ENCODE measurements around the gene NDUFS5.
A peak's percentile ranks its signal among the peaks of the same experiment; 100 is the strongest.

NDUFS5 gene

GRCh38 chr1:38992412-38993111 lies 33.6 kb upstream of the NDUFS5 start:
- H3K9me3 ChIP-seq (ENCODE audit: insufficient read depth, low read length), result no peaks in the 10 kb centered on the region

GRCh38 chr1:38994196-38994595 lies 32.0 kb upstream of the NDUFS5 start:
- H3K36me3 ChIP-seq (replicated peaks; ENCODE audit: low read depth, low read length), result peaks cover 26% of the 10 kb centered on the region
- no peak overlapping the region for H3K9ac ChIP-seq (ENCODE audit: low read length)
- H3K4me1 ChIP-seq (ENCODE audit: low read length), result peaks cover 15% of the 10 kb centered on the region
- H4K20me1 ChIP-seq (ENCODE audit: insufficient read depth, low read length), result peaks cover 59% of the 10 kb centered on the region
- no peaks in the 10 kb centered on the region for H3K27me3 ChIP-seq (ENCODE audit: low read depth, low read length)
- peaks cover 82% of the 10 kb centered on the region for H3K79me2 ChIP-seq (ENCODE audit: low read length)
- H3K9me3 ChIP-seq (ENCODE audit: insufficient read depth, low read length), result no peaks in the 10 kb centered on the region
- no peak overlapping the region for H3K4me2 ChIP-seq (ENCODE audit: low read length)
- H2AFZ ChIP-seq (ENCODE audit: low read depth, low read length), result no peak overlapping the region
- TF ChIP-seq CTCF (IDR thresholded peaks at IDR 0.05; ENCODE audit: low read depth, low read length) (no peak), EZH2phosphoT487 (IDR thresholded peaks at IDR 0.05; ENCODE audit: low read depth) (no peak)
- H3K27ac ChIP-seq (ENCODE audit: low read length), result no peak overlapping the region
- H3K4me3 ChIP-seq (ENCODE audit: low read length), result no peak overlapping the region

More at GRCh38 chr1:38992412-38993111, 33.6 kb upstream of the NDUFS5 start:
- Histone ChIP-seq H3K9ac (ENCODE audit: low read length) (peak overlapping the region; percentile 99), H4K20me1 (ENCODE audit: insufficient read depth, low read length) (peaks cover 46% of the 10 kb centered on the region), H3K27ac (ENCODE audit: low read length) (peak overlapping the region; percentile 90), H3K4me1 (ENCODE audit: low read length) (peaks cover 15% of the 10 kb centered on the region), H3K4me2 (ENCODE audit: low read length) (peak overlapping the region; percentile 81), H2AFZ (ENCODE audit: low read depth, low read length) (no peak overlapping the region), H3K4me3 (ENCODE audit: low read length) (peak overlapping the region; percentile 93), H3K36me3 (replicated peaks; ENCODE audit: low read depth, low read length) (peaks cover 21% of the 10 kb centered on the region), H3K27me3 (ENCODE audit: low read depth, low read length) (no peaks in the 10 kb centered on the region), H3K79me2 (ENCODE audit: low read length) (peaks cover 66% of the 10 kb centered on the region)
- no peak for TF ChIP-seq EZH2phosphoT487 (IDR thresholded peaks at IDR 0.05; ENCODE audit: low read depth)
- no peak for TF ChIP-seq CTCF (IDR thresholded peaks at IDR 0.05; ENCODE audit: low read depth, low read length)

GRCh38 chr1:38997034-38997900 lies 28.9 kb upstream of the NDUFS5 start:
- H3K9me3 ChIP-seq (ENCODE audit: insufficient read depth, low read length), result no peaks in the 10 kb centered on the region
- no peak overlapping the region for H2AFZ ChIP-seq (ENCODE audit: low read depth, low read length)
- no peak overlapping the region for H3K9ac ChIP-seq (ENCODE audit: low read length)
- no peak for TF ChIP-seq CTCF (IDR thresholded peaks at IDR 0.05; ENCODE audit: low read depth, low read length)
- TF ChIP-seq EZH2phosphoT487 (IDR thresholded peaks at IDR 0.05; ENCODE audit: low read depth), result no peak
- peaks cover 91% of the 10 kb centered on the region for H3K79me2 ChIP-seq (ENCODE audit: low read length)
- no peaks in the 10 kb centered on the region for H3K27me3 ChIP-seq (ENCODE audit: low read depth, low read length)
- no peak overlapping the region for H3K4me3 ChIP-seq (ENCODE audit: low read length)
- H3K4me1 ChIP-seq (ENCODE audit: low read length), result peaks cover 7% of the 10 kb centered on the region
- no peak overlapping the region for H3K4me2 ChIP-seq (ENCODE audit: low read length)
- no peak overlapping the region for H3K27ac ChIP-seq (ENCODE audit: low read length)
- peaks cover 68% of the 10 kb centered on the region for H4K20me1 ChIP-seq (ENCODE audit: insufficient read depth, low read length)
- peaks cover 39% of the 10 kb centered on the region for H3K36me3 ChIP-seq (replicated peaks; ENCODE audit: low read depth, low read length)

GRCh38 chr1:38997901-38998190 lies 28.3 kb upstream of the NDUFS5 start:
- Histone ChIP-seq H3K9me3 (ENCODE audit: insufficient read depth, low read length) (no peaks in the 10 kb centered on the region), H3K27me3 (ENCODE audit: low read depth, low read length) (no peaks in the 10 kb centered on the region), H3K4me2 (ENCODE audit: low read length) (no peak overlapping the region), H4K20me1 (ENCODE audit: insufficient read depth, low read length) (peaks cover 62% of the 10 kb centered on the region), H3K4me3 (ENCODE audit: low read length) (no peak overlapping the region), H3K9ac (ENCODE audit: low read length) (no peak overlapping the region), H3K27ac (ENCODE audit: low read length) (no peak overlapping the region), H2AFZ (ENCODE audit: low read depth, low read length) (no peak overlapping the region), H3K36me3 (replicated peaks; ENCODE audit: low read depth, low read length) (peaks cover 38% of the 10 kb centered on the region), H3K4me1 (ENCODE audit: low read length) (peaks cover 2% of the 10 kb centered on the region), H3K79me2 (ENCODE audit: low read length) (peaks cover 87% of the 10 kb centered on the region)
- TF ChIP-seq EZH2phosphoT487 (IDR thresholded peaks at IDR 0.05; ENCODE audit: low read depth), result no peak
- no peak for TF ChIP-seq CTCF (IDR thresholded peaks at IDR 0.05; ENCODE audit: low read depth, low read length)

All from OCI-LY3 (cell line).